IMR-90 (cell line): ENCODE measurements around the gene NPHP4. TPM values are rescaled to one million over a fixed set of nuclear protein-coding genes. Genes with fewer than 3 reads are reported as not detected.
"Not testable (repeated sequence)": the region's sequence is repeated elsewhere in the genome, so short reads cannot be mapped to it uniquely, and the experiment has no call there.

ENCODE experiments used
- ATAC-seq: fragments of 200-7000 bp; cut with Tn5 transposase; 2 replicates; pipeline ENCODE4 v1.9.1; 2020; ENCODE audit warnings: low read depth, mild to moderate bottlenecking, moderate library complexity
- BruUV-seq: library from RNA; stranded (reverse); fragments of 400-500 nt; replicated peaks from 2 replicates; lab custom pipeline; 2021; lab: Mats Ljungman, UMichigan
- CTCF ChIA-PET: fragments of 300-600 bp; formaldehyde crosslinking; extraction: SDS; loops from one replicate; lab custom pipeline; 2021; ENCODE audit warnings: antibody characterized with exemption; lab: Yijun Ruan, JAX
- POLR2A ChIA-PET: fragments of 300-600 bp; sonication (Branson Sonifier 250); formaldehyde crosslinking; loops from one replicate; lab custom pipeline; 2022; ENCODE audit warnings: antibody characterized with exemption; ENCODE audit not compliant: unreplicated experiment; lab: Charles Lee
- DNase-seq: peaks from one replicate; pipeline ENCODE4 v3.0.0; 2013
- H2AFZ ChIP-seq: replicated peaks from 2 replicates; pipeline ENCODE3; 2013; ENCODE audit warnings: low read length, mild to moderate bottlenecking; ENCODE audit not compliant: poor library complexity
- H2AK5ac ChIP-seq: 2 replicates; pipeline ENCODE4 v1.6.1; 2013; ENCODE audit warnings: low read depth, low read length, inconsistent platforms
- H2AK9ac ChIP-seq: replicated peaks from 2 replicates; pipeline ENCODE3; 2013; ENCODE audit warnings: mild to moderate bottlenecking, low read depth, low read length, moderate library complexity; ENCODE audit not compliant: poor library complexity
- H2BK120ac ChIP-seq: 2 replicates; pipeline ENCODE4 v1.6.1; 2013; ENCODE audit warnings: low read depth, low read length, inconsistent platforms
- H2BK15ac ChIP-seq: 3 replicates; pipeline ENCODE4 v1.6.1; 2013; ENCODE audit warnings: low read depth, low read length, inconsistent platforms
- H2BK20ac ChIP-seq: 2 replicates; pipeline ENCODE4 v1.6.1; 2013; ENCODE audit warnings: low read depth, mild to moderate bottlenecking, inconsistent platforms, low read length, moderate library complexity
- H2BK5ac ChIP-seq: 2 replicates; pipeline ENCODE4 v1.6.1; 2013; ENCODE audit warnings: mild to moderate bottlenecking, low read depth, low read length, inconsistent platforms; ENCODE audit not compliant: poor library complexity, severe bottlenecking
- H3K14ac ChIP-seq: replicated peaks from 2 replicates; pipeline ENCODE4 v1.6.1; 2013; ENCODE audit warnings: low read depth, low read length, inconsistent platforms
- H3K18ac ChIP-seq: 2 replicates; pipeline ENCODE4 v1.6.1; 2013; ENCODE audit warnings: low read depth, low read length, control low read depth
- H3K23ac ChIP-seq: 2 replicates; pipeline ENCODE4 v1.6.1; 2013; ENCODE audit warnings: low read depth, low read length, inconsistent platforms
- H3K27ac ChIP-seq: 2 replicates; pipeline ENCODE4 v1.5.1; 2013; ENCODE audit warnings: mild to moderate bottlenecking, control low read depth, low read length; ENCODE audit not compliant: insufficient read depth
- H3K27me3 ChIP-seq: 2 replicates; pipeline ENCODE4 v1.6.1; 2013; ENCODE audit warnings: low read length; ENCODE audit not compliant: control insufficient read depth, insufficient read depth
- H3K36me3 ChIP-seq: 2 replicates; pipeline ENCODE4 v1.6.1; 2013; ENCODE audit warnings: low read length, mixed read lengths; ENCODE audit not compliant: control insufficient read depth, insufficient read depth
- H3K4ac ChIP-seq: 2 replicates; pipeline ENCODE4 v1.6.1; 2013; ENCODE audit warnings: low read depth, low read length, inconsistent platforms
- H3K4me1 ChIP-seq: 2 replicates; pipeline ENCODE4 v1.6.1; 2013; ENCODE audit warnings: low read length, mixed read lengths; ENCODE audit not compliant: control insufficient read depth, insufficient read depth
- H3K4me2 ChIP-seq: 2 replicates; pipeline ENCODE4 v1.6.1; 2013; ENCODE audit warnings: low read depth, mild to moderate bottlenecking, control low read depth, low read length, moderate library complexity
- H3K4me3 ChIP-seq: 2 replicates; pipeline ENCODE4 v1.5.1; 2013; ENCODE audit warnings: low read depth, mild to moderate bottlenecking, control low read depth, low read length, moderate library complexity; ENCODE audit not compliant: insufficient read depth
- H3K56ac ChIP-seq: 2 replicates; pipeline ENCODE4 v1.6.1; 2013; ENCODE audit warnings: low read length, inconsistent platforms; ENCODE audit not compliant: insufficient read depth; ENCODE audit errors: extremely low read depth
- H3K79me1 ChIP-seq, 2 experiments: 2 replicates each; pipeline ENCODE4 v1.6.1; 2013; ENCODE audit warnings: low read length in 2 of 2, inconsistent platforms in 1 of 2, low read depth in 1 of 2
- H3K9ac ChIP-seq: 2 replicates; pipeline ENCODE4 v1.6.1; 2013; ENCODE audit warnings: low read depth, low read length, control low read depth
- H3K9me1 ChIP-seq: 2 replicates; pipeline ENCODE4 v1.6.1; 2013; ENCODE audit warnings: low read length, inconsistent platforms; ENCODE audit not compliant: insufficient read depth
- H3K9me3 ChIP-seq: 2 replicates; pipeline ENCODE4 v1.6.1; 2013; ENCODE audit warnings: low read length; ENCODE audit not compliant: control insufficient read depth, insufficient read depth
- H4K20me1 ChIP-seq: 2 replicates; pipeline ENCODE4 v1.6.1; 2013; ENCODE audit warnings: low read length, inconsistent platforms; ENCODE audit not compliant: insufficient read depth
- H4K5ac ChIP-seq: 2 replicates; pipeline ENCODE4 v1.6.1; 2013; ENCODE audit warnings: mild to moderate bottlenecking, low read depth, low read length, control low read depth
- H4K8ac ChIP-seq, 2 experiments: 2 replicates each; pipeline ENCODE4 v1.6.1; 2013; ENCODE audit warnings: low read depth in 2 of 2, low read length in 2 of 2, control low read depth in 1 of 2, inconsistent platforms in 1 of 2
- H4K91ac ChIP-seq: 2 replicates; pipeline ENCODE4 v1.6.1; 2013; ENCODE audit warnings: low read depth, low read length, inconsistent platforms; ENCODE audit not compliant: insufficient read depth
- BHLHE40 ChIP-seq: fragments of 150-350 bp; IDR thresholded peaks from 2 replicates; pipeline ENCODE4 v1.6.1; 2016; ENCODE audit warnings: mild to moderate bottlenecking, low read depth, low read length
- FOS ChIP-seq: fragments of 150-350 bp; IDR thresholded peaks from 2 replicates; pipeline ENCODE4 v1.6.1; 2016; ENCODE audit warnings: low read depth, low read length
- MAZ ChIP-seq: IDR thresholded peaks from 2 replicates; pipeline ENCODE4 v1.6.1; 2012; ENCODE audit warnings: low read depth, mild to moderate bottlenecking, low read length, improper control_type of control experiment, moderate library complexity, borderline replicate concordance
- POLR2A ChIP-seq: IDR thresholded peaks from 2 replicates; pipeline ENCODE4 v1.6.1; 2012; ENCODE audit warnings: mild to moderate bottlenecking, low read depth, low read length
- WGBS, 2 experiments: methylation state at CpG; one replicate each; pipeline versions ENCODE4 v1.1.5 to v1.1.7; 2013; ENCODE audit warnings: missing lambda C conversion rate in 2 of 2; ENCODE audit not compliant: insufficient read length in 1 of 2; ENCODE audit errors: extremely low coverage in 2 of 2; 5-methylcytosine and 5-hydroxymethylcytosine counted together
- dilution Hi-C: fragments of 300-500 bp; cut with HindIII; formaldehyde crosslinking; loops from one replicate; pipeline ENCODE4 v1.14.3; 2018; ENCODE audit warnings: low sequenced_read_pairs; ENCODE audit not compliant: unreplicated experiment
- in situ Hi-C: fragments of 300-500 bp; cut with MboI; formaldehyde crosslinking; loops from 3 replicates; pipeline ENCODE4 v1.14.3; 2019; ENCODE audit warnings: low sequenced_read_pairs, inconsistent platforms, mixed read lengths
- intact Hi-C: fragments of 100-400 bp; cut with micrococcal nuclease; formaldehyde crosslinking; loops from 2 replicates; pipeline ENCODE4 v1.10.0; 2022
- polyA plus RNA-seq, 3 experiments: library from polyadenylated mRNA; depleted of rRNA; stranded (reverse); fragments of >200 nt; gene quantifications; 2 replicates each; pipeline ENCODE4 v1.2.3, GENCODE V29; 2012; ENCODE audit warnings: low replicate concordance in 1 of 3
- total RNA-seq: library from RNA; depleted of rRNA; stranded (reverse); fragments of >200 nt; gene quantifications from 2 replicates; pipeline ENCODE4 v1.2.3, GENCODE V29; 2012
- TF ChIP-seq, protein P1 (sequence below): conservative IDR thresholded peaks from 2 replicates; pipeline ENCODE4 v1.5.1; 2012; ENCODE audit warnings: mild to moderate bottlenecking, low read depth, low read length, improper control_type of control experiment

The NPHP4 gene
- total and polyA plus RNA-seq, 2 of the 4 experiments (the other 2 are of a cell fraction): 2.0 to 5.5 TPM

DNA sequence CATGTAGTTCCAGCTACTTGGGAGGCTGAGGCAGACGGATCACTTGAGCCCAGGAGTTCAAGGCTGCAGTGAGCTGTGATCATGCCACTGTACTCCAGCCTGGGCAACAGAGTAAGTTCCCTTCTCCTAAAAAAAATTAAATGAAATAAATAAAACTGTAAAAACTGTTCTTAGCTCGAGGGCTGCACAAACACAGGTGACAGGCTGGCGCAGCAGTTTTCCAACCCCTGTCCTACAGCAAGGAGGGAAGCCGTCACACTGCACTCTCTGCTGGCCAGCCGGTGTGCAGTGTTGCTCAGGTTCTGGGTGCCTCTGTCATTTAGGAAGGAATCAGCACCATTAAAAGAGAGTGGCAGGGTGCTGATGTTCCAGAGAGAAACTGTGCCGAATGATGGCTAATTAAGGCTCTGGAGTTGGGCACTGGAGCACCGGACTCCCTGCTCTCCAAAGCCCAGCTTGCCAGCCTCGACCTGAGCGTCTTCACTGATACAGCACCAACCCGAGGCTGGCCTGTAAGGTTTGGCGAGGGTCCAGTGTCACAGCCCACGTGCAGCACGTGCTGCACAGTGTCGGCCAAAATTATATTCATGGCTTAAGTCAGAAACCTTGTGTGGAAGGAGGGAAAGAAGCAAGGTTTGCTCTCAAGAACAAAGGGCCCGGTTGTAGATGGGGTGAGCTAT is 27.1 kb upstream of the NPHP4 start:
- Histone ChIP-seq H2BK5ac (no peak overlapping the region), H2AK9ac (no peak overlapping the region), H4K91ac (no peak overlapping the region), H3K9me1 (no peaks in the 10 kb centered on the region; the same call in 1 of the 2 replicates), H3K23ac (no peak overlapping the region), H3K4me3 (no peak overlapping the region), H2AK5ac (no peak overlapping the region), H3K36me3 (no peaks in the 10 kb centered on the region), H2BK120ac (no peak overlapping the region), H4K5ac (no peak overlapping the region), H2BK20ac (no peak overlapping the region), H3K27me3 (no peaks in the 10 kb centered on the region), H3K56ac (no peak overlapping the region), H4K20me1 (no peaks in the 10 kb centered on the region), H3K18ac (no peak overlapping the region), H3K14ac (no peak overlapping the region), H3K79me1 (no peaks in the 10 kb centered on the region), H4K8ac (no peak overlapping the region), H3K4ac (no peak overlapping the region), H3K9ac (no peak overlapping the region), H2BK15ac (no peak overlapping the region), H3K4me2 (no peak overlapping the region), H3K4me1 (no peaks in the 10 kb centered on the region), H3K9me3 (no peaks in the 10 kb centered on the region), H2AFZ (no peak overlapping the region), H3K27ac (no peak overlapping the region)
- 74% methylated on average over 6 of the region's 15 CpGs; no CpG with 5 or more reads in 1 of the 2 experiments for WGBS, 2 experiments
- intact Hi-C loops: no loop called here
- in situ Hi-C loops: no loop called here
- dilution Hi-C loops: no loop called here
- TF ChIP-seq, protein P1, sequence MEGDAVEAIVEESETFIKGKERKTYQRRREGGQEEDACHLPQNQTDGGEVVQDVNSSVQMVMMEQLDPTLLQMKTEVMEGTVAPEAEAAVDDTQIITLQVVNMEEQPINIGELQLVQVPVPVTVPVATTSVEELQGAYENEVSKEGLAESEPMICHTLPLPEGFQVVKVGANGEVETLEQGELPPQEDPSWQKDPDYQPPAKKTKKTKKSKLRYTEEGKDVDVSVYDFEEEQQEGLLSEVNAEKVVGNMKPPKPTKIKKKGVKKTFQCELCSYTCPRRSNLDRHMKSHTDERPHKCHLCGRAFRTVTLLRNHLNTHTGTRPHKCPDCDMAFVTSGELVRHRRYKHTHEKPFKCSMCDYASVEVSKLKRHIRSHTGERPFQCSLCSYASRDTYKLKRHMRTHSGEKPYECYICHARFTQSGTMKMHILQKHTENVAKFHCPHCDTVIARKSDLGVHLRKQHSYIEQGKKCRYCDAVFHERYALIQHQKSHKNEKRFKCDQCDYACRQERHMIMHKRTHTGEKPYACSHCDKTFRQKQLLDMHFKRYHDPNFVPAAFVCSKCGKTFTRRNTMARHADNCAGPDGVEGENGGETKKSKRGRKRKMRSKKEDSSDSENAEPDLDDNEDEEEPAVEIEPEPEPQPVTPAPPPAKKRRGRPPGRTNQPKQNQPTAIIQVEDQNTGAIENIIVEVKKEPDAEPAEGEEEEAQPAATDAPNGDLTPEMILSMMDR: no peak
- TF ChIP-seq POLR2A: no peak
- no peak for TF ChIP-seq MAZ
- TF ChIP-seq FOS: no peak
- TF ChIP-seq BHLHE40: no peak
- BruUV-seq: no TSS peak
- ATAC-seq: no peak
- ChIA-PET CTCF (no interaction called here), POLR2A (no interaction called here)
- no peak for DNase-seq

DNA sequence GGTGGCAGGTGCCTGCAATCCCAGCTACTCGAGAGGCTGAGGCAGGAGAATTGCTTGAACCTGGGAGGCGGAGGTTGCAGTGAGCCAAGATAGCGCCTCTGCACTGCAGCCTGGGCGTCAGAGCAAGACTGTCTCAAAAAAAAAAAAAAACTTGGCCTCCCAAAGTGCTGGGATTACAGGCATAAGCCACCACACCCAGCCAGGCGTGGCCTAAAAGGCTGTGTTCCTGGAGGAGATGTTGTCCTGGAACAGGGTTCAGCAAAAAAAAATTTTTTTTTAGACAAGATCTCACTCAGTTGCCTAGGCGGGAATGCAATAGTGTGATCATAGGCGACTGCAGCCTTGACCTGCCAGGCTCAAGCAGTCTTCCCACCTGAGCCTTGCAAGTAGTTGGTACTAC is 25.4 kb upstream of the NPHP4 start:
- H3K27ac ChIP-seq, CTCF ChIA-PET, H3K4ac ChIP-seq, H3K14ac ChIP-seq, DNase-seq, POLR2A ChIA-PET, H2AFZ ChIP-seq, H3K56ac ChIP-seq, H3K36me3 ChIP-seq, in situ Hi-C loops, H4K5ac ChIP-seq, H3K27me3 ChIP-seq, H3K9me3 ChIP-seq, H3K4me3 ChIP-seq, H4K20me1 ChIP-seq, H3K79me1 ChIP-seq, H4K91ac ChIP-seq, intact Hi-C loops, H3K4me1 ChIP-seq, H4K8ac ChIP-seq, H3K9ac ChIP-seq, H3K23ac ChIP-seq, ATAC-seq, H2BK15ac ChIP-seq, H3K9me1 ChIP-seq, H2AK5ac ChIP-seq, H2BK5ac ChIP-seq, H3K4me2 ChIP-seq, H3K18ac ChIP-seq, H2AK9ac ChIP-seq, BruUV-seq, H2BK120ac ChIP-seq, dilution Hi-C loops, H2BK20ac ChIP-seq: not testable (repeated sequence)
- 95% methylated on average over 4 of the region's 7 CpGs; no CpG with 5 or more reads in 1 of the 2 experiments for WGBS, 2 experiments
